Endodermal cell (in vitro differentiated cells): ENCODE data around the gene NAV1. TPM values are rescaled to one million over a fixed set of nuclear protein-coding genes. Genes with fewer than 3 reads are reported as not detected.

Source experiments
- DNase-seq: peaks from one replicate; pipeline ENCODE4 v3.0.0-alpha.2; 2017
- H3K27ac ChIP-seq: 2 replicates; pipeline ENCODE4 v1.5.1; 2013; ENCODE audit warnings: mild to moderate bottlenecking, low read depth, low read length, moderate library complexity
- H3K27me3 ChIP-seq: 2 replicates; pipeline ENCODE4 v1.6.1; 2013; ENCODE audit warnings: mild to moderate bottlenecking, low read length, moderate library complexity; ENCODE audit not compliant: insufficient read depth, control insufficient read depth, poor library complexity, severe bottlenecking
- H3K36me3 ChIP-seq: 2 replicates; pipeline ENCODE4 v1.7.0; 2013; ENCODE audit warnings: mild to moderate bottlenecking, low read length, moderate library complexity; ENCODE audit not compliant: control insufficient read depth, insufficient read depth
- H3K4me1 ChIP-seq: one replicate; pipeline ENCODE4 v1.7.0; 2013; ENCODE audit warnings: low read length; ENCODE audit not compliant: control insufficient read depth, insufficient read depth
- H3K4me3 ChIP-seq: 2 replicates; pipeline ENCODE4 v1.5.1; 2013; ENCODE audit warnings: mild to moderate bottlenecking, low read length, moderate library complexity
- H3K9ac ChIP-seq: 2 replicates; pipeline ENCODE4 v1.6.1; 2013; ENCODE audit warnings: mild to moderate bottlenecking, low read length, moderate library complexity; ENCODE audit not compliant: poor library complexity, severe bottlenecking; ENCODE audit errors: extremely low read depth
- H3K9me3 ChIP-seq: 2 replicates; pipeline ENCODE4 v1.6.1; 2013; ENCODE audit warnings: mild to moderate bottlenecking, low read length, moderate library complexity; ENCODE audit not compliant: control insufficient read depth
- H3K27ac Mint-ChIP-seq: 2 replicates; pipeline ENCODE4 v1.8.0; 2020; ENCODE audit warnings: mixed read lengths
- H3K27me3 Mint-ChIP-seq: 2 replicates; pipeline ENCODE4 v1.8.0; 2021; ENCODE audit warnings: mild to moderate bottlenecking, mixed read lengths; ENCODE audit not compliant: insufficient read depth
- H3K36me3 Mint-ChIP-seq: 2 replicates; pipeline ENCODE4 v1.8.0; 2020; ENCODE audit warnings: low read depth, mixed read lengths
- H3K4me1 Mint-ChIP-seq: 2 replicates; pipeline ENCODE4 v1.8.0; 2020; ENCODE audit warnings: mixed read lengths
- H3K4me3 Mint-ChIP-seq: 2 replicates; pipeline ENCODE4 v1.8.0; 2020; ENCODE audit warnings: mild to moderate bottlenecking, moderate library complexity, mixed read lengths
- H3K9me3 Mint-ChIP-seq: 2 replicates; pipeline ENCODE4 v1.8.0; 2020; ENCODE audit warnings: mild to moderate bottlenecking, mixed read lengths
- WGBS, 2 experiments: methylation state at CpG; one replicate each; pipeline versions ENCODE4 v1.1.5 to v1.1.7; 2013; ENCODE audit warnings: missing lambda C conversion rate in 2 of 2, mixed read lengths in 1 of 2; ENCODE audit not compliant: insufficient coverage in 1 of 2, insufficient read length in 1 of 2; 5-methylcytosine and 5-hydroxymethylcytosine counted together
- total RNA-seq, 2 donors: library from RNA; stranded (reverse); fragmentation: NEBNext Ultra II Directional in 1 of 2; extraction: Animal tissue kit (Norgen Biotek cat#: 25700) in 1 of 2; gene quantifications; 2 replicates in 1 of 2; 3 replicates in 1 of 2; pipeline ENCODE4 v1.2.1, GENCODE V29; 2021
- TF ChIP-seq, protein P1 (sequence below): fragments of 200-600 bp; sonication (generic); conservative IDR thresholded peaks from 2 replicates; pipeline ENCODE4 v1.5.0; 2021; ENCODE audit warnings: antibody characterized with exemption, mild to moderate bottlenecking

The NAV1 gene
- total RNA-seq, 2 donors from 2014 or later = 42.2 to 62.5 TPM

- H3K4me3 Mint-ChIP-seq = no peak overlapping the region
- peaks cover 6% of the 10 kb centered on the region for H3K4me1 Mint-ChIP-seq
- Histone ChIP-seq H3K9ac (no peak overlapping the region), H3K36me3 (no peaks in the 10 kb centered on the region), H3K27me3 (no peaks in the 10 kb centered on the region), H3K4me3 (no peak overlapping the region), H3K9me3 (no peaks in the 10 kb centered on the region), H3K27ac (no peak overlapping the region), H3K4me1 (no peaks in the 10 kb centered on the region)
- no peaks in the 10 kb centered on the region for H3K27me3 Mint-ChIP-seq
- H3K36me3 Mint-ChIP-seq = no peaks in the 10 kb centered on the region
- no peak overlapping the region for H3K27ac Mint-ChIP-seq
- H3K9me3 Mint-ChIP-seq = no peaks in the 10 kb centered on the region
- 90 to 100% methylated on average over 2 to 4 of the region's 4 CpGs for WGBS, 2 experiments
- DNase-seq = no peak
- TF ChIP-seq, protein P1, sequence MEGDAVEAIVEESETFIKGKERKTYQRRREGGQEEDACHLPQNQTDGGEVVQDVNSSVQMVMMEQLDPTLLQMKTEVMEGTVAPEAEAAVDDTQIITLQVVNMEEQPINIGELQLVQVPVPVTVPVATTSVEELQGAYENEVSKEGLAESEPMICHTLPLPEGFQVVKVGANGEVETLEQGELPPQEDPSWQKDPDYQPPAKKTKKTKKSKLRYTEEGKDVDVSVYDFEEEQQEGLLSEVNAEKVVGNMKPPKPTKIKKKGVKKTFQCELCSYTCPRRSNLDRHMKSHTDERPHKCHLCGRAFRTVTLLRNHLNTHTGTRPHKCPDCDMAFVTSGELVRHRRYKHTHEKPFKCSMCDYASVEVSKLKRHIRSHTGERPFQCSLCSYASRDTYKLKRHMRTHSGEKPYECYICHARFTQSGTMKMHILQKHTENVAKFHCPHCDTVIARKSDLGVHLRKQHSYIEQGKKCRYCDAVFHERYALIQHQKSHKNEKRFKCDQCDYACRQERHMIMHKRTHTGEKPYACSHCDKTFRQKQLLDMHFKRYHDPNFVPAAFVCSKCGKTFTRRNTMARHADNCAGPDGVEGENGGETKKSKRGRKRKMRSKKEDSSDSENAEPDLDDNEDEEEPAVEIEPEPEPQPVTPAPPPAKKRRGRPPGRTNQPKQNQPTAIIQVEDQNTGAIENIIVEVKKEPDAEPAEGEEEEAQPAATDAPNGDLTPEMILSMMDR = no peak
Observed at GRCh38 chr1:201568859-201569294, 29.9 kb downstream of the NAV1 start.

DNA sequence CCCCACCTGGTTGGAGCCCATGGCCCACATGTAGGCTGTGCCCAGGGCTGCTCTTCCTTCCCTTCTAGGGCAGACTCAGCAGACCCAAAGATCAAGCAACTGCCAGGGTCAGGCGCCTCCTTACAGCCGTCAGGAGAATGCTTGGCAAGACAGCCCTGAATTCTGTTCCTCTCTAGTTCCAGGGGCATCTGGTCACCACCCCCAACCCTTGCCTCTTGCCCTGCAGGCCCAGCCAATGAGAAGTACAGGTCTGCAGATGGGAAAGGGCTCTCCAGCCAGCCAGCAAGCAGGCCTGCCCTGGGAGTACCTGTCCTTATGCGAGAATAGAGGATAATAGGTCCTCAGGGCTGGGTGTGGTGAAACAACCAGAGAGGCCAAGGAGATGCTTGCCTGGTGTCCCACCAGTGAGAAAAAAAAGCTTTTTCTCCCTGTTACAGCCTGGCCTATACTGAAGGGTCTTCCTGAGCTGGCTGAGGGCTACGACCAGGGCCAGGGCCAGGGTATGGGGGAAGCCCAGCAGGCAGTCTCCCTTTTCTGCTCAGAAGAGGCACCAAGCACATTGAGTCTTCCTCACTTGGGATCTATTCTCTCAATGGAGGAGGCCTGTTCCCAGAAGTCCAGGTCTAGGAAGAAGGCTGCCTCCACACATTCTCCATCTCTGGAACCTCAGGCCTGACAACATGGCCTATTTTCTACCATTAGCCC is 31.4 kb downstream of the NAV1 start:
- Mint-ChIP-seq H3K36me3 (no peaks in the 10 kb centered on the region), H3K9me3 (no peaks in the 10 kb centered on the region), H3K27me3 (no peaks in the 10 kb centered on the region), H3K4me1 (peaks cover 4% of the 10 kb centered on the region), H3K4me3 (no peak overlapping the region), H3K27ac (no peak overlapping the region)
- peak; percentile 50 for DNase-seq
- Histone ChIP-seq H3K9me3 (no peaks in the 10 kb centered on the region), H3K4me3 (no peak overlapping the region), H3K27ac (peak overlapping the region; percentile 76), H3K9ac (no peak overlapping the region), H3K27me3 (no peaks in the 10 kb centered on the region), H3K36me3 (no peaks in the 10 kb centered on the region), H3K4me1 (no peaks in the 10 kb centered on the region)
- WGBS, 2 experiments = 93 to 100% methylated on average over 4 of the region's 4 CpGs
- TF ChIP-seq, protein P1 = no peak

DNA sequence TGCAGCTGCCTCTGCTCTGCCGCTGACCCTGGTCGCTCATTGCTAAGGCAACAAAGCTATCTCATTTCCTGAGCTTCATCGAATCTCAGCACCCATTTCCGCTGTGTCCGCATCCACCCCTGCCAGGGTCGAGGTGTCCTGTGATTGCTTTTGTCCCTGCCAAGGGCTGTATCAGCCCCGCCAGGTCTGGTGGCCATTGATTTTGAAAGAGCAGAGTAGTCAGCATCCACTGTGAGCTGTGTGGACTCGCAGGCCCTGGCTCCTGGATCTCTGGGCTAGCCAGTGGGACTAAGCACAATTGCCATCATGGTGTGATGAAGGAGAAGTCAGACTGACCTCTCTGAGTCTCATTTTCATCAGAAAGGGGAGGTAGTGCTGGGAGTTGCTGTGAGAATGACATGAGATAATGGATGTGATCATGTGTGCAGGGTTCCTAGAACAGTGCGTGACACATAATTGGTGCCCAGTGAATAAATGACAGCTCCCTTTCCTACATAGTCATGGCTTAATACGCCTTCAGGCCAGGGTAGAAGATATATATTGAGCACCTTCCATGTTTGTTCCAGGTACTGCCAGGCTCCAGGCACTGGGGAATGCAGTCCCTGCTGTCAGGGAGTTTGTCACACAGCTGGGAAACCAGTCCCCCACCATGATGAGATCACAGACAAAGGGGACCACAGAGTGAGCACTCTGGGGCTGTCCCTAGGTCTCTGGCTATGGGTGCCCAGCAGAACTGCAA is 32.1 kb downstream of the NAV1 start:
- no peaks in the 10 kb centered on the region for H3K4me1 ChIP-seq
- no peaks in the 10 kb centered on the region for H3K9me3 ChIP-seq
- Mint-ChIP-seq H3K27ac (no peak overlapping the region), H3K4me1 (no peaks in the 10 kb centered on the region), H3K36me3 (no peaks in the 10 kb centered on the region), H3K9me3 (no peaks in the 10 kb centered on the region), H3K27me3 (no peaks in the 10 kb centered on the region), H3K4me3 (no peak overlapping the region)
- H3K36me3 ChIP-seq = no peaks in the 10 kb centered on the region
- no peak overlapping the region for H3K9ac ChIP-seq
- TF ChIP-seq, protein P1 = no peak
- peak overlapping the region; percentile 76 for H3K27ac ChIP-seq
- peak; percentile 31 for DNase-seq
- no peaks in the 10 kb centered on the region for H3K27me3 ChIP-seq
- no peak overlapping the region for H3K4me3 ChIP-seq
- WGBS, 2 experiments = 88 to 89% methylated on average over 9 to 10 of the region's 10 CpGs
